ENCODE results near the gene SEC61A1.

The SEC61A1 gene

DNA sequence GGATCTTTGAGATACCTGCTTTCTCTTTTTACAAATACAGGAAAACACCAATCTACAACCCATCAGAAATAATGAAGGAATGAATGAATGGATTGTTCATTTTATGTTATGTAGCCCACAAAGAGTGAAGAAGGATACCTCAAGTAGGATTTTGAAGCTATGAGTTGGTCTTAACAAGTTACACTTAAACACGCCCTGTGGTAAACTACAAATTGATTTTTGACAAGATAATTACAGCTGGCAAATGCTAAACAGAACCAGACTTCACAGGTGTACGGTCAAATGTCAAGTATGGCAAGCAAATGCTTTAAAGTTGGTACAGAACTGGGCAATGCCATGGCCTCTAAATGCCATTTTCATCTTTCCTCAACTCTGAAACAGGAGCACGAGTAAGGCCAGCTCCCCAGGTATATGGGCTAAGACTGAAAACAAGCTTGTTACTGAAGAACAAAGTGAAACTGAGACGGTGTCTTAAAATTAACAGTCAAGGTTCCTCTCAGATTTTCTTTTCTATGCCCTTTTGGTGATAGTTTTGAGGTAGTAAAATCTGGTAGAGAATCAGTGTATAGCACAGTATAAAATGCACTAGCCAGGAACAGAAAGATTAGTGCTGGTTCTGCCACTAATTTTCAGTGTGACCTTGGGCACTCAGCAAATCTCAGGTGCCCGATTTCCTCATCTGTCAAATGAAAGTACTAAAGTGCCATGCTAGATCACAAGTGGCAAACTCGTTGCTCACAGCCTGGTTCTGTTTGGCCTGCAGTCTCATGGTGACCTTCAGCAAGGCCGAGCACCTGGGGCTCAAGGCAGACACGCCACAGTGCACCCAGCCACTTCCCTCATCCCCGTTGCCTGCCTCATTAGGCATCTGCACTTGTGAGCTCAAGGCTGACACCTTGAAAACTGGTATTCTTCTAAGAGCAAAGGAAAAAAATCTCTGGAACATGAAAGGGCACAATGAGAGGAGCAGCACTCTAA, 61.9 kb downstream of the SEC61A1 start:
- no peak overlapping the region for H3K4me3 ChIP-seq (replicated peaks; ENCODE audit: low read depth, low read length)
- no peak for DNase-seq (ENCODE audit: extremely low read depth, low read depth)
- TF ChIP-seq, protein P1, sequence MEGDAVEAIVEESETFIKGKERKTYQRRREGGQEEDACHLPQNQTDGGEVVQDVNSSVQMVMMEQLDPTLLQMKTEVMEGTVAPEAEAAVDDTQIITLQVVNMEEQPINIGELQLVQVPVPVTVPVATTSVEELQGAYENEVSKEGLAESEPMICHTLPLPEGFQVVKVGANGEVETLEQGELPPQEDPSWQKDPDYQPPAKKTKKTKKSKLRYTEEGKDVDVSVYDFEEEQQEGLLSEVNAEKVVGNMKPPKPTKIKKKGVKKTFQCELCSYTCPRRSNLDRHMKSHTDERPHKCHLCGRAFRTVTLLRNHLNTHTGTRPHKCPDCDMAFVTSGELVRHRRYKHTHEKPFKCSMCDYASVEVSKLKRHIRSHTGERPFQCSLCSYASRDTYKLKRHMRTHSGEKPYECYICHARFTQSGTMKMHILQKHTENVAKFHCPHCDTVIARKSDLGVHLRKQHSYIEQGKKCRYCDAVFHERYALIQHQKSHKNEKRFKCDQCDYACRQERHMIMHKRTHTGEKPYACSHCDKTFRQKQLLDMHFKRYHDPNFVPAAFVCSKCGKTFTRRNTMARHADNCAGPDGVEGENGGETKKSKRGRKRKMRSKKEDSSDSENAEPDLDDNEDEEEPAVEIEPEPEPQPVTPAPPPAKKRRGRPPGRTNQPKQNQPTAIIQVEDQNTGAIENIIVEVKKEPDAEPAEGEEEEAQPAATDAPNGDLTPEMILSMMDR (IDR thresholded peaks at IDR 0.05; ENCODE audit: low read depth, low read length, missing control alignments): no peak
